ENCODE data around the gene PPP1R9A. TPM values are rescaled to one million over a fixed set of nuclear protein-coding genes. Genes with fewer than 3 reads are reported as not detected.

PPP1R9A gene
- polyA plus RNA-seq, 1 donor (not counting 4 experiments of a cell fraction or from before 2014, with no cell fraction given), result 0.01 TPM

DNA sequence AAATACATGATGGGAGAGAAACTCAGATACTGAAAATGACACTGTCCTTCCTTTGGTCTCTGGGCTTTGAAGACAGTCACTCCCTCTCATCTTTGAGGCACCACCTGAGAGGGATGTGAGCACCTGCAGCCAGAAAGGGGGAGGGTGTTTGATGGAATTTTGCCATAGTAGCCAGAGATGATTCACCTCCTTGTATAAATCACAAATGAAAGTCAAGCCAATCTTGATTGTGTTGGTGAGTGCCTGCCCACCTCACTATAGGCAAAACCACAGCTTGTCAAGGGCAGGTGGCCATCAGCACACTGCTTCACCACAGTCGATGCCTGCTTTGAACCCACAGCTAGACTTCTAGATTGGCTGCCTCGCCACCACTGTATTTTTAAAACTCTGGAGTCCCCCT lies 368.7 kb downstream of the PPP1R9A start:
- no peak for TF ChIP-seq EZH2 (IDR thresholded peaks at IDR 0.05; ENCODE audit: low read length)
- TF ChIP-seq, protein P1, sequence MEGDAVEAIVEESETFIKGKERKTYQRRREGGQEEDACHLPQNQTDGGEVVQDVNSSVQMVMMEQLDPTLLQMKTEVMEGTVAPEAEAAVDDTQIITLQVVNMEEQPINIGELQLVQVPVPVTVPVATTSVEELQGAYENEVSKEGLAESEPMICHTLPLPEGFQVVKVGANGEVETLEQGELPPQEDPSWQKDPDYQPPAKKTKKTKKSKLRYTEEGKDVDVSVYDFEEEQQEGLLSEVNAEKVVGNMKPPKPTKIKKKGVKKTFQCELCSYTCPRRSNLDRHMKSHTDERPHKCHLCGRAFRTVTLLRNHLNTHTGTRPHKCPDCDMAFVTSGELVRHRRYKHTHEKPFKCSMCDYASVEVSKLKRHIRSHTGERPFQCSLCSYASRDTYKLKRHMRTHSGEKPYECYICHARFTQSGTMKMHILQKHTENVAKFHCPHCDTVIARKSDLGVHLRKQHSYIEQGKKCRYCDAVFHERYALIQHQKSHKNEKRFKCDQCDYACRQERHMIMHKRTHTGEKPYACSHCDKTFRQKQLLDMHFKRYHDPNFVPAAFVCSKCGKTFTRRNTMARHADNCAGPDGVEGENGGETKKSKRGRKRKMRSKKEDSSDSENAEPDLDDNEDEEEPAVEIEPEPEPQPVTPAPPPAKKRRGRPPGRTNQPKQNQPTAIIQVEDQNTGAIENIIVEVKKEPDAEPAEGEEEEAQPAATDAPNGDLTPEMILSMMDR (optimal IDR thresholded peaks at IDR 0.05 in 1 of 3, IDR thresholded peaks at IDR 0.05 in 1 of 3, conservative IDR thresholded peaks at IDR 0.05 in 1 of 3; ENCODE audit: extremely low read depth in 1 of 3, insufficient read depth in 2 of 3, low read length in 3 of 3), result no peak
- Histone ChIP-seq H3K9me1 (ENCODE audit: control insufficient read depth, extremely low read depth, insufficient read depth, low read length) (no peaks in the 10 kb centered on the region), H4K20me1 (ENCODE audit: control insufficient read depth, extremely low read depth, insufficient read depth, low read length) (no peaks in the 10 kb centered on the region), H3K27me3 (ENCODE audit: control insufficient read depth, extremely low read depth, insufficient read depth, low read length) (no peaks in the 10 kb centered on the region), H3K36me3 (ENCODE audit: control insufficient read depth in 2 of 2, extremely low read depth in 1 of 2, insufficient read depth in 2 of 2, low read length in 2 of 2) (no peaks in the 10 kb centered on the region), H3K4me1 (ENCODE audit: control insufficient read depth, extremely low read depth, insufficient read depth, low read length) (no peaks in the 10 kb centered on the region), H3K4me2 (ENCODE audit: control insufficient read depth, extremely low read depth, insufficient read depth, low read depth, low read length) (no peak overlapping the region), H3K9me3 (ENCODE audit: control insufficient read depth, low read depth, low read length) (no peaks in the 10 kb centered on the region), H2AFZ (ENCODE audit: control insufficient read depth, low read length) (no peak overlapping the region), H3K79me2 (ENCODE audit: control insufficient read depth, insufficient read depth, low read length) (no peaks in the 10 kb centered on the region), H3K9ac (ENCODE audit: control insufficient read depth, extremely low read depth, insufficient read depth, low read length) (no peak overlapping the region), H3K27ac (ENCODE audit: control insufficient read depth, insufficient read depth, low read length) (no peak overlapping the region), H3K4me3 (ENCODE audit: control insufficient read depth in 2 of 3, extremely low read depth in 1 of 3, insufficient read depth in 2 of 3, low read depth in 1 of 3, low read length in 3 of 3) (no peak overlapping the region)
- dilution Hi-C loops (cut with MboI; ENCODE audit: extremely low pct_ligation_motif_present, low sequenced_read_pairs), result no loop called here
- FAIRE-seq (no peak), DNase-seq (ENCODE audit: low read depth, low spot score) (no peak)

DNA sequence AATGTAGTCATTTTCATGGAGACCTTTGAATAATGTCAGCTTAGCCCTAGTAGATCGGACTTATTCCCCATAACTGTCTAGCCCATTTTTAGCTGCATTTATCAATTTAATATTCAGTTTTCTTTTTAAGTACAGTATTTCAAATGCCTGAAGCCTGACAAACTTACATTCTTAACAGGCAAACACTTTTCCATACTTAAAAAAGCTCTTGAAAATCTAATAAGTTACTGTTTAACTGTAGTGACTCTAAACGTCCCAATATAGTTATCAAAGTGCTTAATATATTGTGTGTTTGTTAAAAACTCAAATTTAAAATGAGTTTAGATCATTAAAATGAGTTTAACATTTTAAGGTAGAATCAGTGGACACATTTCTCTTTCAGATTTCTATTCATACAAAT lies 372.0 kb downstream of the PPP1R9A start:
- dilution Hi-C loops (cut with MboI; ENCODE audit: extremely low pct_ligation_motif_present, low sequenced_read_pairs), result no loop called here
- Histone ChIP-seq H3K27ac (ENCODE audit: control insufficient read depth, insufficient read depth, low read length) (no peak overlapping the region), H3K9ac (ENCODE audit: control insufficient read depth, extremely low read depth, insufficient read depth, low read length) (no peak overlapping the region), H3K4me3 (ENCODE audit: control insufficient read depth in 2 of 3, extremely low read depth in 1 of 3, insufficient read depth in 2 of 3, low read depth in 1 of 3, low read length in 3 of 3) (no peak overlapping the region), H4K20me1 (ENCODE audit: control insufficient read depth, extremely low read depth, insufficient read depth, low read length) (no peaks in the 10 kb centered on the region), H3K27me3 (ENCODE audit: control insufficient read depth, extremely low read depth, insufficient read depth, low read length) (no peaks in the 10 kb centered on the region), H3K9me3 (ENCODE audit: control insufficient read depth, low read depth, low read length) (no peaks in the 10 kb centered on the region), H3K9me1 (ENCODE audit: control insufficient read depth, extremely low read depth, insufficient read depth, low read length) (no peaks in the 10 kb centered on the region), H2AFZ (ENCODE audit: control insufficient read depth, low read length) (no peak overlapping the region), H3K36me3 (ENCODE audit: control insufficient read depth in 2 of 2, extremely low read depth in 1 of 2, insufficient read depth in 2 of 2, low read length in 2 of 2) (no peaks in the 10 kb centered on the region), H3K79me2 (ENCODE audit: control insufficient read depth, insufficient read depth, low read length) (no peaks in the 10 kb centered on the region), H3K4me1 (ENCODE audit: control insufficient read depth, extremely low read depth, insufficient read depth, low read length) (no peaks in the 10 kb centered on the region), H3K4me2 (ENCODE audit: control insufficient read depth, extremely low read depth, insufficient read depth, low read depth, low read length) (no peak overlapping the region)
- FAIRE-seq, result no peak
- DNase-seq (ENCODE audit: low read depth, low spot score), result no peak
- TF ChIP-seq, protein P1 (optimal IDR thresholded peaks at IDR 0.05 in 1 of 3, IDR thresholded peaks at IDR 0.05 in 1 of 3, conservative IDR thresholded peaks at IDR 0.05 in 1 of 3; ENCODE audit: extremely low read depth in 1 of 3, insufficient read depth in 2 of 3, low read length in 3 of 3), result no peak
- no peak for TF ChIP-seq EZH2 (IDR thresholded peaks at IDR 0.05; ENCODE audit: low read length)

Measured in keratinocyte (primary cell).